ENCODE data around the gene FAM168A.

- TF ChIP-seq, protein P1, sequence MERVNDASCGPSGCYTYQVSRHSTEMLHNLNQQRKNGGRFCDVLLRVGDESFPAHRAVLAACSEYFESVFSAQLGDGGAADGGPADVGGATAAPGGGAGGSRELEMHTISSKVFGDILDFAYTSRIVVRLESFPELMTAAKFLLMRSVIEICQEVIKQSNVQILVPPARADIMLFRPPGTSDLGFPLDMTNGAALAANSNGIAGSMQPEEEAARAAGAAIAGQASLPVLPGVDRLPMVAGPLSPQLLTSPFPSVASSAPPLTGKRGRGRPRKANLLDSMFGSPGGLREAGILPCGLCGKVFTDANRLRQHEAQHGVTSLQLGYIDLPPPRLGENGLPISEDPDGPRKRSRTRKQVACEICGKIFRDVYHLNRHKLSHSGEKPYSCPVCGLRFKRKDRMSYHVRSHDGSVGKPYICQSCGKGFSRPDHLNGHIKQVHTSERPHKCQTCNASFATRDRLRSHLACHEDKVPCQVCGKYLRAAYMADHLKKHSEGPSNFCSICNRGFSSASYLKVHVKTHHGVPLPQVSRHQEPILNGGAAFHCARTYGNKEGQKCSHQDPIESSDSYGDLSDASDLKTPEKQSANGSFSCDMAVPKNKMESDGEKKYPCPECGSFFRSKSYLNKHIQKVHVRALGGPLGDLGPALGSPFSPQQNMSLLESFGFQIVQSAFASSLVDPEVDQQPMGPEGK (CRISPR knock-in tag; IDR thresholded peaks at IDR 0.05; ENCODE audit: borderline replicate concordance): no peak
- TF ChIP-seq, protein P2, sequence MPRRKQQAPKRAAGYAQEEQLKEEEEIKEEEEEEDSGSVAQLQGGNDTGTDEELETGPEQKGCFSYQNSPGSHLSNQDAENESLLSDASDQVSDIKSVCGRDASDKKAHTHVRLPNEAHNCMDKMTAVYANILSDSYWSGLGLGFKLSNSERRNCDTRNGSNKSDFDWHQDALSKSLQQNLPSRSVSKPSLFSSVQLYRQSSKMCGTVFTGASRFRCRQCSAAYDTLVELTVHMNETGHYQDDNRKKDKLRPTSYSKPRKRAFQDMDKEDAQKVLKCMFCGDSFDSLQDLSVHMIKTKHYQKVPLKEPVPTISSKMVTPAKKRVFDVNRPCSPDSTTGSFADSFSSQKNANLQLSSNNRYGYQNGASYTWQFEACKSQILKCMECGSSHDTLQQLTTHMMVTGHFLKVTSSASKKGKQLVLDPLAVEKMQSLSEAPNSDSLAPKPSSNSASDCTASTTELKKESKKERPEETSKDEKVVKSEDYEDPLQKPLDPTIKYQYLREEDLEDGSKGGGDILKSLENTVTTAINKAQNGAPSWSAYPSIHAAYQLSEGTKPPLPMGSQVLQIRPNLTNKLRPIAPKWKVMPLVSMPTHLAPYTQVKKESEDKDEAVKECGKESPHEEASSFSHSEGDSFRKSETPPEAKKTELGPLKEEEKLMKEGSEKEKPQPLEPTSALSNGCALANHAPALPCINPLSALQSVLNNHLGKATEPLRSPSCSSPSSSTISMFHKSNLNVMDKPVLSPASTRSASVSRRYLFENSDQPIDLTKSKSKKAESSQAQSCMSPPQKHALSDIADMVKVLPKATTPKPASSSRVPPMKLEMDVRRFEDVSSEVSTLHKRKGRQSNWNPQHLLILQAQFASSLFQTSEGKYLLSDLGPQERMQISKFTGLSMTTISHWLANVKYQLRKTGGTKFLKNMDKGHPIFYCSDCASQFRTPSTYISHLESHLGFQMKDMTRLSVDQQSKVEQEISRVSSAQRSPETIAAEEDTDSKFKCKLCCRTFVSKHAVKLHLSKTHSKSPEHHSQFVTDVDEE (CRISPR knock-in tag; IDR thresholded peaks at IDR 0.05): no peak
- no peak for TF ChIP-seq ZFP3 (CRISPR knock-in tag; IDR thresholded peaks at IDR 0.05)
- no peak for TF ChIP-seq OSR1 (CRISPR knock-in tag; IDR thresholded peaks at IDR 0.05)
- TF ChIP-seq POU6F1 (CRISPR knock-in tag; IDR thresholded peaks at IDR 0.05; ENCODE audit: borderline replicate concordance, low read depth): no peak
- TF ChIP-seq, protein P3, sequence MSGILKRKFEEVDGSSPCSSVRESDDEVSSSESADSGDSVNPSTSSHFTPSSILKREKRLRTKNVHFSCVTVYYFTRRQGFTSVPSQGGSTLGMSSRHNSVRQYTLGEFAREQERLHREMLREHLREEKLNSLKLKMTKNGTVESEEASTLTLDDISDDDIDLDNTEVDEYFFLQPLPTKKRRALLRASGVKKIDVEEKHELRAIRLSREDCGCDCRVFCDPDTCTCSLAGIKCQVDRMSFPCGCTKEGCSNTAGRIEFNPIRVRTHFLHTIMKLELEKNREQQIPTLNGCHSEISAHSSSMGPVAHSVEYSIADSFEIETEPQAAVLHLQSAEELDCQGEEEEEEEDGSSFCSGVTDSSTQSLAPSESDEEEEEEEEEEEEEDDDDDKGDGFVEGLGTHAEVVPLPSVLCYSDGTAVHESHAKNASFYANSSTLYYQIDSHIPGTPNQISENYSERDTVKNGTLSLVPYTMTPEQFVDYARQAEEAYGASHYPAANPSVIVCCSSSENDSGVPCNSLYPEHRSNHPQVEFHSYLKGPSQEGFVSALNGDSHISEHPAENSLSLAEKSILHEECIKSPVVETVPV (CRISPR knock-in tag; IDR thresholded peaks at IDR 0.05): no peak
- TF ChIP-seq BACH2 (CRISPR knock-in tag; IDR thresholded peaks at IDR 0.05; ENCODE audit: borderline replicate concordance): no peak
- TF ChIP-seq TCF4 (CRISPR knock-in tag; IDR thresholded peaks at IDR 0.05; ENCODE audit: borderline replicate concordance): no peak
- TF ChIP-seq CREB5 (CRISPR knock-in tag; IDR thresholded peaks at IDR 0.05; ENCODE audit: low read depth): no peak
- no peak for TF ChIP-seq RARB (CRISPR knock-in tag; IDR thresholded peaks at IDR 0.05)
- no peak for TF ChIP-seq PPARA (CRISPR knock-in tag; IDR thresholded peaks at IDR 0.05; ENCODE audit: borderline replicate concordance)
- TF ChIP-seq CSDC2 (CRISPR knock-in tag; IDR thresholded peaks at IDR 0.05): no peak
- no peak for TF ChIP-seq ESRRG (CRISPR knock-in tag; IDR thresholded peaks at IDR 0.05)
- TF ChIP-seq ARNTL (CRISPR knock-in tag; IDR thresholded peaks at IDR 0.05; ENCODE audit: borderline replicate concordance, low read depth): no peak
These were observed 32.0 kb upstream of the FAM168A start for GRCh38 chr11:73629907-73630306.
